NCI-H526 (cell line): Measurements from ENCODE around the gene WNT7A.

Source experiments
- DNase-seq, 2 experiments: peaks; one replicate each; lab custom pipeline; 2025; lab: John Stamatoyannopoulos, UW

The WNT7A gene

GRCh38 chr3:13827699-13828098, 52.2 kb downstream of the WNT7A start:
- DNase-seq: no peak

DNA sequence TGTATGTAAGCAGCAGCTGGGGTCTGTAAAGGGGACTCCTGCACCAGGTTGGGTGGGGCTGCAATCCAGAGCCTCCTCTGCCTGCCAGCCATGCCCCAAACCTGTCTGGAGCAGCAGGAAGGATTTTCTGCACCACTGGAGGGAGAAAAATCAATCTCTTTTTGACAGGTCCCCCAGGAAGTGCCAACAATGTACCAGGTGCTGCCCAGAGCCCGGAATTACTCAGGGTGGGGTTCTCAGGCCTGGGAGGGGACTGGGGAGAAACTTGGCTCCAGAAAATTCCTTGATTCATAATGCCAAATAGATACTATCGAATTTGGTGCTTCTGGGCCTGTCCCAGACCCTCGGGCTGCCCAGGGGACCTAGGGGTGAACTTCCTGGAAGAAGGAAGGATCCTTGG, 52.6 kb downstream of the WNT7A start:
- no peak for DNase-seq

- DNase-seq: no peak
These were observed 53.2 kb downstream of the WNT7A start for GRCh38 chr3:13826672-13827071.

GRCh38 chr3:13825821-13826220, 54.0 kb downstream of the WNT7A start:
- no peak for DNase-seq

GRCh38 chr3:13825311-13825579, 54.6 kb downstream of the WNT7A start:
- DNase-seq: no peak

DNA sequence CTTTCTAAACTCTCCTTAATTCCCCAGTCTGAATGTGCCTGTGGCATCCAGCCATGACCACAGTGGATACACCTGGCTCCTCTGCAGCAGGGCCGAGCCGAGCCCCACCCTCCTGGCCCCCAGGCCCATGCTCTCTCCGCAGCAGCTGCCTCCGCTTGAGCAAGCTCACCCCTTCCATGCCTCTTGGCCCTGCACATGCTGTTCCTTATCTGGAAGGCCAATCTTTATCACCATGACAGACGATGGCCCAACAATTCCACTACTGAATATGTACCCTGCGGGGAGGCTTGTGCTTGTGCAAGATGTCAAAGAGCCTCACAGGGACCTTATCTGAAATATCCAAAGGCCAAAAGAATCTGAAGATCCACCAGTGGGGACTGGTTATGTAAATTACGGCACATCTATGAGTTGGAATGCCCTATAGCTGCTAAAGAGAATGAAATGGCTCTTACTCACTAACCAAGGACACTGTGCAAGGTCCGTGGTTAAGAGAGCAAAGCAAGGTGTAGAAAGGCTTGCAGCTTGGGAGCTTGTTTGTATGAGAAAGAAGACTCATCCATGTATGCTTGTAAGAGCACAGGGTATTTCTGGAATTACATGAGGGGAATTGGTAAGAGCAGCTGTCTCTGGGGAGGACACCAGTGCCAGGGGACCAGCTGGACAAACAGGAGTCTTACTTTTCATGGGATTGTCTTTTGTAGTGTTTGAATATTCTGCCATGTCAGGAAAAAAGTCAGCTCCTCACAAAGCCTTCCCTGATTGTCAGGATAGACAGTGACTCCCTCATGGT, 55.2 kb downstream of the WNT7A start:
- DNase-seq: no peak

DNA sequence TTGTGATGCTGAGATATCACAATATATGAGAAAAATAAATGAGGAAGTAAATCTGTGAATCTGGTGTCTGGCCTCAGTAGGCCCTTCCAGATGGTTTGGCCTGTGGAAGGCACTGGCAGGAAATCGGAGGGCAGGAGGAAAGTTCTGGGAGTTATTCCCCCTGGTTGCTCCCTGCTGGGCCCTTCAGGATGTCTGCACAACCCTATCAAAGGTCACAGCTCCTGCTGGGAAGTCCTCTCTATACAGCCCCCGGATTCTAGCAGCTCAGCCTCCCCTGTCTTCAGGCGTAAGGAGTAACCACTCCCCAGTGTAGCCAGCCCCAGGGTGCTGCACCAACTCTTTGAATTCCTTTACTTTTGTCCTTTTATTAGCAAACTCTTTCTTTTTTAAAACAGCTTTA, 56.2 kb downstream of the WNT7A start:
- DNase-seq: no peak

DNA sequence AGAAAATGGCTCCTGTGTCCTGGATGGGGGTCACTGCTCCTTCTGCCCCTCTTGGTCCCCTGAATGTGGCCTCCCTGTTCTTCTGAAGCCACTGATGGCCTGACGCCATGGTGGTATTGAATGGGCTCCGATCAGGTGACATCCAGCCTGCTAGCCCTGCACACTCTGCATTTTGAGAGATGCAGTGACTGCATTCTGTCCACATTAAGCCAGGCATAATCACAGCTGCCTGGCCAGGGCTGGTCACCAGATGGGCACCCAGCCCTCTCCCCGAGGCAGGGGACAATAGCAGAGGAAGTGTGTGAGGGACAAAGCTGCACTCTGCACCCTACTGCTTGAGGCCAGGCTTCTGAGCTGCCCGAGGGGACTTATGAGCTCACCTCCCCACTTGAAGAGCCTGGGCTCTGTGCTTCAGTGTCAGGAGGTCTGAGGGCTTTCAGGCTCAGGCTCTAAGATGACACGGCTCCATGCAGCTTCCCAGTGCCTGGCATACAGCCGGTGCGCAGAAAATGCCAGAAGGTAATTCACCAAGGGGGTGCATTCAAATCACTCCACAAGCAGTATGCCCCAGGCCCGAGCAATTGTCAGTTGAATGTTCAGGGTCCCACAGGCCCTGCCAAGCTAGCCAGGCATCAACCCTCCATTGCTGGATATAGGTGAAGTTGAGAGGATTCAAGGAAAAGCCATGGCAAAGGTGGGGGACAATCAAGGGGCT, 56.8 kb downstream of the WNT7A start:
- no peak for DNase-seq

DNA sequence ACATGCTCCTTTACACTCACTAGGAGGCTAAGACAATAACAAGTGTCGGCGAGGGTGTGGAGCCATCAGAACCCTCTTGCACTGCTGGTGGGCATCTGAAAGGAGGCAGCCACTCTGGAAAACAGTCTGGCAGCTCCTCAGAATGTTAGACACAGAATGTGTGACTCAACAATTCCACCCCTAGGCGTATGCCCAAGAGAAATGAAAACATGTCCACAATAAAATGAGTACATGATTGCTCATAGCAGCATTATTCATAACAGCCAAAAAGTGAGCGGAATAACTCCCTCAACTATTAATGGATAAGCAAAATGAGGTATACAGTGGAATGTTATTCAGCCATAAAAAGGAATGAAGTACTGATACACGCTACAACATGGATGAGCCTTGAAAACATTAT, 57.8 kb downstream of the WNT7A start:
- DNase-seq: no peak

GRCh38 chr3:13821126-13821525, 58.7 kb downstream of the WNT7A start:
- DNase-seq: no peak

GRCh38 chr3:13818919-13819318, 61.0 kb downstream of the WNT7A start:
- no peak for DNase-seq

- no peak for DNase-seq
These were observed 64.7 kb downstream of the WNT7A start for GRCh38 chr3:13815088-13815683.

DNA sequence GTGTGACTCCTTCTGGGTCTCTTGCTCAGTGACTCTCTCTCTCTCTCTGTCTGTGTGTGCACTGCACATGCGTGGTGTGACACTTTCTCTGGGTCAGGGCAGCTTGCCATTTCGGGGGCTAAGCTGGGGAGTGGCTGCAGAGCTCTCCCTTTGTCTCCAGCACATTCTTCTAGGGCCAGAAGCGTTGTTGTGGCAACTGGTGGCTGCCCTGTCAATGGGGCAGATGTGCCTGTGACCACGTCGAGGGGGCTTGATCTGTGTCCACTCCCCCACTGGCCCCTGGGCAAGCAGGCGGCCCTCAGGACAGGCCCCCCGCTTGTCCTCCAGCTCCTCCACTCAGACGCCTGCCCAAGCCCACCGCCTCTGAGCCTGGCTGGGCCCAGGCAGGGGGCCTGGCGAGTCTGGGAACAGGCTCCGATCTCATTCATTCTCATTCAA, 67.8 kb downstream of the WNT7A start:
- DNase-seq: no peak

- DNase-seq: no peak
These were observed 68.3 kb downstream of the WNT7A start for GRCh38 chr3:13811614-13812013.

GRCh38 chr3:13808550-13808949, 71.3 kb downstream of the WNT7A start:
- DNase-seq: no peak

- no peak for DNase-seq
These were observed 78.3 kb downstream of the WNT7A start for GRCh38 chr3:13801361-13802204.

DNA sequence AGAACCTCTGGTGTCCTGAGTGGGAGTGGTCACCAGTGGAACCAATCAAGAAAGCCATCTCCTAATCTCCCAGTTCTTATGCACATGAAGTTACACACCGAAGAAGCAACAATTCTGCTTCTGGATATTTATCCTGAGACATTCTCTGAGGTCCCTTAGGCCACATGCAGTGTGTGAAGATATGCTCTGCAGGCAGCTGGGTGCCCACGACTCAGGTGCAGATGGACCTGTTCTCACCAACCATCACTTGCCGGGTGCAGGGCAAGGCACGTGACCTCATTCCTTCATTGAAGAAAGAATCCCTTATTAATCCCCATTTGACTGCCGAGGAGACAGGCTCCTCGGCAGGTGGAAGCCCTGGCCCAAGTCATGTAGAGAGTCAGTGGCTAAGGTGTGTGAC, 79.8 kb downstream of the WNT7A start:
- DNase-seq: no peak

GRCh38 chr3:13798401-13798800, 81.5 kb downstream of the WNT7A start:
- no peak for DNase-seq

DNA sequence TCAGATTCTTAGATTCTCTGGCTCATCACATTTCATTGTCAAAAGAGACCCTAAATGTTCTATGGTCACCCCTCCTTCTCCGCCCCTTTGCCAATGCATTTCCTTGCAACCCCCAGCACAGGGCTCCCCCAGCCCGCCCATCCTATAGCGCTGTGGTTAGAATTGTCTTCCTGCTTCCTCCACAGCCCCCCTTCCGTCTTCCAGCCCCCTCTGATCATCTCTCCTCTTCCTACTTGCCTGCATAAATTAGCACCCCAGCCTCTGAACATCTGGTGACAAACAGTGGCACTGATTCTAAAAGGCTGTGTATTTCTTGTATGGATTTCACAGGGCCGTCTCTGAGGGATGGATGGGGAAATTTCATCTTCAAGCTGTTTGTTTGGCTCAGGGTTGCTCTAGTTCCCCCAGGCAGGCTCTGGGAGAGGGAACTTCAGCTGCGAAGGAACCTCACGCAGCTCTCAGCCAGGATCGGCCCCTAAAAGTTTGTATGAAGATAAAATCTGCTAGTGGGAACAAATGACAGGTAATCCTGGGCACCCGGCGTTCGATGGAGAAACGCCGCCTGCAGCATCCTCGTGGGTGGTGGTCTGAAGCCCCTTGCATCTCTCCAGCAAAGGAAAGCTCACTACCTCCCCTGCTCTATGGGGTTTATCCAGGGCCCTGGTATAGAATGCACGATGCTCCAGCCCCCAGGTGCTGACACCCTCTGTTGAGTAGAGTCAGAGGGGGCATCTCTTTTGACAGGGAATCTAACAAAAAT, 83.0 kb downstream of the WNT7A start:
- no peak for DNase-seq

- no peak for DNase-seq
These were observed 84.1 kb downstream of the WNT7A start for GRCh38 chr3:13795816-13796215.

DNA sequence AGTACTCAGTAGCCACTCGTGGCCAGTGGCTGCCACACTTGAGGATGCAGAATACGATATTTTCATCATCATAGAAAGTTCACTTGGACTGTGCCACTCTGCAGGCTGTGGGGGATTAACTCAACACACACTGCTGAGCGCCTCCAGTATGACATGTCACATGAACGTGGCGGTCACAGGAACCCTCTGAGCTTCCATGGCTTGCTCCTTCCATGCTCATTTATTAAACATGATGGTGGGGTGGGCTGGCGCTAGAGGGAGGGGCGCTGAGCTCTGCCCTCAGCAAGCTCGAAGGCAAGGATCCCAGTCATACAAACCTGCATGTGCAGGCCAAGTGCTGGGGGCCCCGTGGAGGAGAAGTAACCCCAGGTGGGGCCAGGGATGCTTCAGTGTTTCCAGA, 85.5 kb downstream of the WNT7A start:
- DNase-seq: no peak

DNA sequence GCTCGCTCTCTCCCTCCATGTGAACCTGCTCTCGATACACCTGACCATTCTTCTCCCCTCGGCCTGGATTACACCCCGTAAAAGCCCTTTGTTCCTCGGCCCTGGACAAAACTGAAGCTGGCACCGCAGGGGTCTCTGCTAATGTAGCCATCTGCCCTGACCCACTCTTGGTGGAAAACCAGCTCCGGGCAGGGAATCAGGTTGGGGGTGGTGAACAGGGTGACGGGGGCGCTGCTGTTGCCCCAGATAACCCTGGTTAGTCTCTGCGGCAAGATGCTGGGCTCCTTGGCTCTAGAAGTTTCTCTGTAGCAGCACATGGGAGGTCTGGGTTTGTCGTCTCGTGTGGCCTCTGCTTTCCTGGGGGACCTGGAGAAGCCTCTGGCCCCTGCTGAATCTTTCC, 86.4 kb downstream of the WNT7A start:
- DNase-seq: no peak
